Erythroblast (primary cell): Measurements from ENCODE around the gene POLN.

Experiments used
- GATA1 ChIP-seq: IDR thresholded peaks from 2 replicates; pipeline ENCODE4 v1.6.1; 2011; ENCODE audit warnings: low read depth, mild to moderate bottlenecking, control low read depth, low read length, moderate library complexity
- POLR2A ChIP-seq: IDR thresholded peaks from 2 replicates; pipeline ENCODE4 v1.6.1; 2011; ENCODE audit warnings: mild to moderate bottlenecking, low read length

GRCh38 chr4:2135083-2135482 lies 106.8 kb downstream of the POLN start:
- TF ChIP-seq POLR2A: no peak
- TF ChIP-seq GATA1: no peak
